Activated CD4-positive, alpha-beta T cell treated with anti-CD3 and anti-CD28 coated beads for 4 hours (primary cell): Measurements from ENCODE around the gene KIAA1755.
A peak's percentile ranks its signal among the peaks of the same experiment; 100 is the strongest.

Experiments used
- DNase-seq, 2 donors: peaks; one replicate each; pipeline ENCODE4 v3.0.0-alpha.2; 2020

KIAA1755 gene

DNA sequence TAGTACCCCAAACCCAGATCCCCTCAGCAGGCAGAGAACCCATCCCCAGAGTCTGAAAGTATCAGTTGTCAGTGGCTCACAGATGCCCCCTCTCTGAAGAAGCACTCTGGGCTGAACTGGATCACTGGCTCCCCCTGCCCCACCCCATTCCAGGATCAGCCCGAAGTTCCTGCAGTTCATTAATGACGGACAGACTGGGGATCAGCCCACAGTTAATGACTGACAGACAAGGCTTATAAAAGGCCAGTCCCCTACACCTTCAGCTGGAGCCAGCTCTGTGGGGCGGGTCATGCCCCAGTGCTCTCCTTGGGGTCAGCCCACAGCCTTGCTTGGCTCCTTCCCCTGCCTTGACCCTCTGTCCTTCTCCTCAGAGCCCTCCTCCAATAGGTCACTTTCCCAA, 21.7 kb downstream of the KIAA1755 start:
- no peak for DNase-seq

DNA sequence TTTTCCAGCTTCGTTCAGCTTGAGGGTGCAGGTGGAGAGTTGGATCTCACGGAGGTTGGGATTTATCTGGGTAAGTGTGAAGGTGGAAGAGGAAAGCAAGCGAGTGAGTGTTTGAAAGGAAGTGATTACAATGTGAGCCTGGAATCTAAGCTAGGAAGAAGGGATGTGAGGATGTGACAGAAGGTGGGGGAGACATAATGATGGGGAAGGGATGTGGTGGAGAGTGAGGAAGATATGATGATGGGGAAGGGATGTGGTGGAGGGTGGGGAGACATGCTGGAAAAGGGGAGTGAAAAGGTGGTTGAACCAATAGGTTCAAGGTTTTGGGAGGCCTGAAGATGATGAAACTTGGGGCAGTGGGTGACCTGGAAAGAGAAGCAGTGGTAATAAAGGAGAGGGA, 23.2 kb downstream of the KIAA1755 start:
- DNase-seq = no peak

DNA sequence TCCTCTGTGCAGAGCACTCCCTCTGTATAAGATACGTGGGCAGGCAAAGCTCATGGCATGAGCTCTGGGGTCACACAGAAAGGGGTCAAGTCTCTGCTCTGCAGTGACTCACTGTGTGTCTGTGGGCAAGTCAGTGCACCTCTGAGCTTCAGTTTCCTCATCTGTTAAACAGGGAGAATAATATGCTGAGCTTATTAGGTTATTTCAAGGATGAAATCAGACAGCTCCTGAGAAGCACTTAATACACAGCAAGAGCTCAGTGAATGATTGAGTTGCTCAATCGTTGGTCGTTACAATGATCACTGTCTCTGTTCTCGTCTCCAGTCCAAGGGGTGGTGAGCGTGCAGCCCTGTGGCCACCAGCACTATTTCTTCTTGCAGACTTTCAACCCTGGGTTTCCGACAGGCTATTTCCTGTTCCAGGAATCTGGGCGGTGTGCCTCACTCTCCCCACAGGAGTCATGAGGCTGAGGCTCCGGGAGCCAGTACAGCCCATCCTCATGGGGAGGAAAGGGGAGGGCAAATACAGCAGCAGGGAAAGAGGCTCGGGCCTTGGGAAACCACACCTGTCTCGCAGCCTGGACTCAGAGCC, 28.9 kb downstream of the KIAA1755 start:
- no peak for DNase-seq

DNA sequence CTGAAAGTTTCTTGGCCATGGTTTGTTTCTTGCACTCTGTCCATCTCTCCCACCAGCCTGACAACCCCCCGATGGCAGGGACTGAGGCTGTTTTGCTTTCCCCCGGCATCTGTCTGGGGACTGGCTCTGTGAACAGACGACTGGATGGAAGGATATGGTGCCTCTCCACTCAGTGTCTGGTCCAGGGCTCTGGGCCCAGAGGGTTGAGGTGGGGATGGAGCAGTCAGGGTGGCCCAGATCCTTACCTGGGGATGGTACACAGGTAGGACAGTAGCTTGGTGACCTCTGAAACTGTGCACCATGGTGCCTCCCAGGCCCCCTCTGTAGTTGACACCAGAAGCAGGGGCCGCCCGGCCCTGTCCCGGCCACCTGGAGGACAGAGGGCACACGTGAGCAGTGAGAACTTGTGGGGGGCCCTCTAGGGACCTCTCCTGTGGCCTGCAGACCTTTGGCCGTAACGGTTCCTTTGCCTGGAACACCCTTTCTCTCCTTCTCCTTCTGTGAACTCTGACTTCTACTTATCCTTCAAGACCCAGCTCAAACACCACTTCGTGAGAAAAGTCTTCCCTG, 29.5 kb downstream of the KIAA1755 start:
- DNase-seq = no peak

DNA sequence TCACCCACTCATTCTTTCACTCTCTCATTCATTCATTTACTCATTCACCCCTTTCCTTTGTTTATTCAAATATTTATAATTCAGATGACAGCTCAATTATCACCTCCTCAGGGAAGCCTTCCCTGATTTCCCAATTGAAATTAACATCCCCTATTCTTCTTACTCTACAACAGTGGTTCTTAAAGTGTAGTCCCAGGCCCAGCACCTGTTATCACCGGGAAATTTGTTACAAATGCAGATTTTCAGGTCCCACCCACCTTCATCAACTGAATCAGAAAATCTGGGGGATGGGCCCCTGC, 30.3 kb downstream of the KIAA1755 start:
- DNase-seq = no peak

DNA sequence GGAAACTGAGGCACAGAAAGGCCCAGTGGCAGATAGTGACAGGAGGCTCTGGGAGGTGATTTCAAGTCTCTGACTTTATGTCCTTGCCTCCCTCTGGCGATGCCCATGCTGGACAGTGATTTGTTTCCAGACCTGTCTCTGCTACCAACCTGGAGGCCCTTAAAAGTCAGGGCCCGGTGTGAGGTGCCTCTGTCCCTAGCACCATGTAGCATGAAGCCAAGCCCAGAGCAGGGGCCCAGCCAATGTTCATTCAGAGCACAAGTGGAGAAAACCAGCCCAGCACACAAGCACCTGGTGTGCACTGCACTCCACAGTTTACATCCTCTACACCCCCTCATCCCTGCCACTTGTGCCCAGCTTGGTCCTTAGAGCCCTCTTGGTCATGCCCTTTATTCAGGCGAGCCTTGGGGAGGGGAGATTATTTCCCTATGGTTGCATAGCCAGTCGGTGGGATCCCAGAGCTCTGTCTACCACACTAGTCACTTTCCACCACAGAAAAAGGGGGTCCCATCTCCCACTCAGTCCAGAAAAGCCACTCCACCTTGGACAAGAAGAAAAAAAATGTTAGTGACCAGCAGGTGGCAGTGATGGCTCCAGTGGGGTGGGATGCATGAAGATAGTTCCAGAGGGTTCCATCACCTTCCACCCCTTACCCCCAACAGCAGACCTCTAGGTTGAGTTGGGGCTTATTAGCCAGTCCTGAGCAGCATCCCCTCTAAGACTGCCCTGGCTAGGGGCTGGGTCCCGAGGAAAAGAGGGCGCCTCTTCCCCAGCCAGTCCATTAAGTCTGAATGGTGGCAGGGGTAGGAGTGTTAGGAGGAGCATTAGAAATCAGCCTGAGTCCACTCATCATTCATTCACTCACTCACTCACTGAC, 30.9 kb downstream of the KIAA1755 start:
- DNase-seq = no peak

DNA sequence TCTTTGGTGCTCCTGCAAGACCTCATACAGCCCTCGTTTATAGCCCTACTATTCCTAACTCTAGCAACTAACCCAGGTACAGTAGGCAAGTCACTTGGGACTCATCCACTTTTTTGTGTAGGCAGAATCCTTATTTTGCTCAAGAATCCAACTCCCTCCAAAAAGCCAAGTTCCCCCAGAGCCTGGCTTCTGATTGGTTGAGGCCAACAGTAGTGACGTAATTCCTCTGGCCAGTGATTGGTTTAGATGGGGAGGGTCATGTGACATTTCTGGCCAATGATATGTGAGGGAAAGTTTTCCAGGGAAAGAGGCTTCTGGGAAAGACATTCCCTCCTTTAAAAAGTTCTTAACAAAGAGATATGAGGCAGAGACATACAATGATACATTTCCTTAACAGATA, 32.1 kb downstream of the KIAA1755 start:
- DNase-seq = no peak

DNA sequence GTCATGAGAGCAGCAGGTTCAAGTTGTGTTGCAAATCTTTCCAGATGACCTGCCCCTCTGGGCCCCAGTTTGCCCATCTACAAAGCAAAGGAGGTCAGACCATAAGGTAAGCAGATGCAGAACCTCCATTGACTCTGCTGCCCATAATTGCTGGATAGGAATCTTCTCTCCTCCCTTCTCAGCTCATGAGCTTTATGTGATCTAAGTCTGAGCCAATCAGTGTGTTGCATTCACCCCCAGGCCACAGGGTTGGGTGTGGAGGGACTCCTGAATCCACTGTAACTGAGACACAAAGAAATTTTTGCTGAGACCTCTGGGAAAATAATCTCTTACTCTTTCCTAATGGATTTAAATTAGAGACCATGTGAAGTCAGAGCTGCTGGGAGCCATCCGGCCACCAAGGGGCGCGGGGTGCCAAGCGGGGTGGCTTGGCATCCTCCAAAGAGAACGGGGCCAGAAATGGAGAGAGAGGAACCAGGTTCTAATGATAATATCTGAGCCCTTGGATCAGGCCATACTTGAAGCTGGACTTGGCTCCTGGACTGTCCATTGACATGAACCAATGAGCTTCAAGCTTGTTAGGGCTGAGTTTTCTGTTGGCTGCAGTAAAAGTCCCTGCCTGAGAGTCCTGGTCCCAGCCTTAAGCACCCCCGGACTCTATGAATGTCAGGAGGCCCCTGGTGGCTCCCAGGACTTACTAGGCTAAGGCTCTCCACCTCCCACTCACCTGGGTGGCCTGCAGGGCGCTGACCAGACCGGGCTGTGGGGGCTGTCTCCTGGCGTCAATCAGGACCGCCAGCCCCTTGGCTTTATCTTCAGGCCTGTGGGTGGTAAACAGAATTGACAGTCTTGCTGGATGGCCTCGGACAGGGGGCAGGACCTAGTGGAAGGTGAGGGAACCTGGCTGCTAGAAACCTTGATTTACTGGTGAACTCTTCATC, 32.8 kb downstream of the KIAA1755 start:
- DNase-seq = no peak

DNA sequence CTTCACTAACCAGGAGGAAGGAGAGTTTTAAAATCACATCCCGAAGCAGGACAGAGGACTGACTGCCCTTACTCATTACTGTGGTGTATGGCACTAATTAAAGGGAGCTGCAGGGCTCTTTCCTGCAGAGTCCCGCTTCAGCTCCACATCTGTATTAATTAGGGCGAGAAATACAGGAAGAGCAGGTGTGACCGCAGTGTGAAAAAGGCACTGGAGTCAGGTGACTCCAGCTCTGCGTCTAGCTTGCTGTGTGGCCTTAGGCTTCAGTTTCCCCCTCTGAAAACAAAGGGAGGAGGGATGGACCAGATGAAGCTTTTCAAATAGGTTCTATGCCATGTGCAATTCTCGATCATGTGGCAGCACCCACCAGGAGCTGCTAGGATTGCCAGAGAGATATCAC, 34.0 kb downstream of the KIAA1755 start:
- no peak for DNase-seq

DNA sequence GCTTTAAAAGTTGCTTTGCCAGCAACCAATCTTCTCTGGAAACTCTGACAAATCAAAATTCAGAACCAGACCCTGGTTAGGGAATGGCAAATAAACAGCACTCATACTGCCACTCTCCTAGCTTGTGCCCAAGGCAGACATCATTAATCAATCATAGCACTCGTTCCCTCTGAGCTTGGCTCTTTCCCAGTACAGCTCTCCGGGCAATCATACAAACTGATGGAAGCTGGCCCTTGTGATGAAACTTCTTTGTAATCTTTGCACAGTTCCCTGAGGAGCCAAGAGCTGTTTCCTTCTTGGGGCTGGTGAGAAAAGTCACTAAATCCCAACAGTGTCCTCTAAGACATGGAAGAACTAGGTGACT, 34.7 kb downstream of the KIAA1755 start:
- DNase-seq = no peak

DNA sequence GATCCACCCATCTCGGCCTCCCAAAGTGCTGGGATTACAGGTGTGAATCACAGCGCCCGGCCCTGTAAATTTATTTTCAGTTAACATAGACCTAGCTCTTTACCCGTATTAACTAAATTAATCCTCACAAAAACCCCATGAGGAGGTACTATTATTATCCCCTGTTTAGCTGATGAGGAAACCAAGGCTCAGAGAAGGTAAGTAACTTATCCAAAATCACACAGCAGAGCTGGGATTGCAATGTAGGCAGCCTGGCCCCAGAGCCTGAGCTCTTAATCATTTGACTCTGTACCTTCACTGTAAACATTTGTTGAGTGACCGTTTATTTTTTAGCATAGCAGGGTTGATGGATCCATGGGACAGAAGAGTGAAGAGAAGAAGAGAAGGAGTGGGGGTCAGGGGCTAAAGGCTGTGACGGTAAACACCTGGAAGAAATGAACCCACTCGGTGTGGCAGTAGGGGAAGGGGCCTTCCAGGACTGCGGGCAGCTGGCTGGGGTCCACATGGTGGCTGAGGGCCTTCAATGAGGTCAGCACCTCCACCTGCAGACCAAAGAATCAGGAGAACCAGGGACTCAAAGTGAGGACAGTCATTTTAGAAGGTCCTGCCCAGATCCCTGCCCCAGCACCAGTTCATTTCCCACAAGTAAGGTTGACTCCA, 35.2 kb downstream of the KIAA1755 start:
- no peak for DNase-seq

DNA sequence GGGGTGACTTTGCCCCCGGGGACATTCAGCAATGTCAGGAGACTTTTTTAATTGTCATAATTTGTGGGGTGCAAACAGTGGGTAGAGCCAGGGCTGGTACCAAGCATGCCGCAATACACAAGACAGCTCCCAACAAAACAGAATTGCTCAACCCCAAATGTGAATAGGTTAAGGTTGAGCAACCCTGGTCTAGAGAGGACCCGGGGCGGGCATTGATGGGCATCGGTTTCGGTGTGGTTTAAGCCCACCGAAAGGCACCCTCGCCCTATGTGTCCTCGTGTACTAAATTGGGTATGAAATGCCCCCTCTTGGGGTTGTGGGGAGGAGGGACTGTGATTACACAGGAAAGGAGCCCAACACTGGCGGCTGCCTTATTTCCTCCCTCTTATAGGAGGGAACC, 36.0 kb downstream of the KIAA1755 start:
- no peak for DNase-seq

DNA sequence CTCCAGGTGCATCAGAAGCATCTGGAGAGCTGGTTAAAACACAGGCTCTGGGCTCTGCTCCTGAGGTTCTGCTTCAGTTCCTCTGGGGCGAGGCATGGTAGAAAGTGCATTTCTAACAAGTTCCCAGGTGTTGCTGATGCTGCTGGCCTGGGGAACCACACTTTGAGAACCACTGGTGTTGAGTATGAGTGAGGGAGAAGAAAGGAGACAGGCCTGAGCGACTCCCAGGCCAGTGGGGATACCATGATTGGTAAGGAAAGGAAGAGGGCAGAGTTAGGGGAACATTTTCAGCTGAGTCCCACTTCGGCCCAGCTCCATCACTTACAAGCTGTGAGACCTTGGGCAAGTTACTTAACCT, 36.8 kb downstream of the KIAA1755 start:
- no peak for DNase-seq

DNA sequence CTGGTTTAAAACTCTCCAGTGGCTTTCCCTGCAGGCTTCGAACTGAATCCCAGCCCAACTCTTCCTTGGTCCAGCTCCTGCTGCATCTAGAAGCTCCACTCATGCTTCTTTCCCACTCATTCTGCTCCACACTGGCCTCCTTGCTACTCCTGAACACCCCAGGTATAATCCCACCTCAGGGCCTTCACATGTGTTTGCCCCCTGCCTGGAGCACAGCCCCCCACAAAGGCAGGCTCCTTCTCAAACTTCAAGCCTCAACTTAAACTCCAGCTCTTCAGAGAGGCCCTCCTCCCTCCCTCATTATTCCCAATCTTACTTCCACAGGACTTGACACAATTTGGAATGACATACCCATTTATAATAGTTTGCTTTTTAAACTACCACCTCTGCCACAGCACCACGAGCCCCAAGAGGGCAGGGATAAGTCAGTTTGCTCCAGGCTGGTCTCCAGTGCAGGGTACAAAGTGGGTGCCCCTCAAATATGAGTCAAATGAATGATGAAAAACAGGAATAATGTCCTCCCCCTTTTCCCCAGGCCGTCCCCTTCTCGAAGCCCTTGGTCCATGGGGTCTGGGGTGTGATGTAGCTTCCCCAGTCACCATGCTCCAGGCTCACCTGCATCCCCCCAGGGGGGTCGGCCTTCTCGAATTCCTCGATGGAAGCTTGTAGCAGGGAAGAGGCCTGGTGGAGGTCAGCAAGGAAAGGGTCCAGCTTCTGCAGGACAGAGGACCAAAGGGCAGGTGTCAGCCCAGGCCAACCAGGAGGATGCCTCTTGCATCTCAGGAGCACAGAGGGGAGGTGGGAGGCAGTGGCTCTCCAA, 37.4 kb downstream of the KIAA1755 start:
- no peak for DNase-seq

DNA sequence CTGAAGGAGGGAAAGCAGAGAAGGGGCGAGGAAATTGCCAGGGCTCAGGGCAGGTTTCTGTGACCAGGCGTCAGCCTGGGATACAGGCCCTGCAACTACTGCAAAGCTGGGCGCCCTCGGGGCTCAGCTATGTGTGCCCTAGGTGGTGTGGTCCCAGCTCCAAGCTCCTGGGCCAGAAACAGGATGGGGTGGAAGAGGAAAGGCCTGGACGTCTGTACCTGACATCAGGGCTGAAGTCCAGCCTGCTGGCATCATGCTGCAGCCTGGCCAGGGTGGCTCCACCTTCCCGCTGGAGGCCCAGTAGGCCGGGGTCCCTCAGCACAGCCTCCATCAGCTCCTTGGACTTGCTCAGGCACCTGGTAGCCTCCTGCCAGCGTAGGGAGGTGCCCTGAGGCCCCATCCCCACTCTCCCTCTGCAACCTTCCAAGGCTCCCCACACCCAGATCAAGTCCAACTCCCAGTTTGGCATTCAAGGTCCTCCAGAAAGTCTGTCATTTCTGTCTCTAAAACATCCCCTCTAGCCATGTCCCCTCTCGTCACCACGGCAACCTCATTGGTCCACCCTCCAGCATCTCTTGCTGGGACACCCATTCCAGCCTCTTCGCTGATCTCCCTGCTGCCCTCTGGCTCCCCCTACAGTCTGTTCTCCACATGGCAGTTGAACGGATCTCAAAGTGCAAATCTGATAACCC, 38.2 kb downstream of the KIAA1755 start:
- DNase-seq = peak in 1 of 2 donors; percentile 52

DNA sequence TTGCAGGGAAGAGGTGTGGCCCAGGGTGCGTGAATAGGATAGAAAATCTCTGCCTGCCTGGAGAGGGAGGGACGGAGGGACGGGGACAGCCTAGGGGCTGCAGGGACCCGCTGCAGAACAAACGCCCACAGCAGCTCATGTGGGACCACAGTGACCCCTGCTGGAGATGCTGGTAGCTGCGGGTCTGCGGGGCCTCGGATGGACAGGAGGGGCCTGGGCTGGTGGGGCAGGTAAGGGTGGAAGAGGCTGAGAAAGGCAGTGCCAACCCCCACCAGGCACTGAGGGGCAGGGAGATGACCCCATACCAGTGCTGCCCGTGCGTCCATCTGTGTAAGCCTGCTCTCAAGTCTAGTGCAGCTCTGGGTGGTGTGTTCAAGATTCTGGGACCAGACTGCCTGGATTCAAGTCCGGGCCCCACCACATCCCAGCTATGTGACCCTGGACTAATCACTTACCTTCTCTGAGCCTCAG, 39.4 kb downstream of the KIAA1755 start:
- DNase-seq = peak; percentile 49 to 67

DNA sequence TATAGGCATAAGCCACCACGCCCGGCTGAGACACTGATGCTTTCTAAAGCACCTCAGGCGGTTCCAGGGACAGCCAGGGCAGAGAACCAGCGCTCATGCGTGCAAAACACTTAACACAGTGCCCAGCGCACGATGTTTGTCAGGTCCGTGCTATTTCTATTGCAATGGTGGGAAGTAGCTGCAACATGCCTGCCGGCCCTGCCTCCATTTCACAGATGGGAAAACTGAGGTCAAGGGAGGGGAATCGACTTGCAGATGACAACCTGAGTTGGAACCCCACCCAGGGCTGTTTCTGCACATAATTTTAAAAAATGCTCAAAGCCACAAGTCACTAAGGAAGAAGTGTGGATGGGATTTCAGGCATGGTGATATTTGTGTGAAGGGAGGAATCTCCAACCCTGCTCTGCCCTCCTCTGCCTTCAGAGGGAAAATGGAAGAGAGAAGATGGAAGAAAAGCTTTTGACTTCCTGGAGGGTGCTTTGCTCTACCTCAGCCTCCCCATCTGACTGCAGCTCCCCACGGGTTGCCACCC, 39.9 kb downstream of the KIAA1755 start:
- DNase-seq = no peak

DNA sequence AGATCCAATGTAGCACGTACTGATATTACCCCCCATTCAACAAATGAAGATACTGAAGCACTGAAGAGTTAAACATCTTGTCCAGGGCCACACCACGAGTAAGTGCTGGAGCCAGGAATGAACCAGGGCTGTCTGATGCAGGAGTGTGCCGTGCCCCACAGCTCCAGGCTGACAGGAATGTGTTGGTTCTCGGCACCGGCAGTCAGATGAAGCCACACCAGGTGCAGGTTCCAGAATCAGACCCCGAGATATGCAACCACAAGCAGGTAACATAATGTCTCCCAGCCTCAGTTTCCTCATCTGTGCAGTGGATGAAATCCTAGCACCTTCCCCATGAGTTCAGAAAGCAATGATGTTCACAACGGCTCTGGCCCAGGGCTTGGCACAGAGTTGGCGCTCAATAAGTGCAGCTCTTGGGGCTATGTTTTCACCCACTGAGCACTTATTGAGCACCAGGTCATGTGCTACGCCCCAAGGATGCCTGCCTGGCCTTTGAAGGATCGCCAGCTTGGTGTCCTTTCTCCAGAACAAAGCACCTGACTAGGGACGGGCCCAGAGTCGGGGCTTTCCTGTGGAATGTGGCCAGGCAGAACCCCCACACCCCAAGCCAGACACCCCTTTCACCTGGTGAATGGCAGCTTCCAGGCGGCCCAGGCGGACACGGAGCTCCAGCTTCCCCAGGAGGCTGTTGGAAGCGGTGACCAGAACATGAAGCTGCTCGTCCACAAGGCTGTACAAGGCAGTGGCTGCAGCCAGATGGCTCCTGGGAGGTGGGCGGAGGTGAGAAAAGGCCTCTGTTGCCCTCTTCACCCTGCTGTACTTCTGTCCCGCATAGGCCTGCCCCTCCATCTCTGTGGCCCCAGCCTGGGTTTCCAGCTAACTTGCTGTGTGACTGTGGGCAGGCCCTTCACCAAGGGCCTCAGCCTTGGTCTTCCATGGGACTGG, 41.3 kb downstream of the KIAA1755 start:
- no peak for DNase-seq

DNA sequence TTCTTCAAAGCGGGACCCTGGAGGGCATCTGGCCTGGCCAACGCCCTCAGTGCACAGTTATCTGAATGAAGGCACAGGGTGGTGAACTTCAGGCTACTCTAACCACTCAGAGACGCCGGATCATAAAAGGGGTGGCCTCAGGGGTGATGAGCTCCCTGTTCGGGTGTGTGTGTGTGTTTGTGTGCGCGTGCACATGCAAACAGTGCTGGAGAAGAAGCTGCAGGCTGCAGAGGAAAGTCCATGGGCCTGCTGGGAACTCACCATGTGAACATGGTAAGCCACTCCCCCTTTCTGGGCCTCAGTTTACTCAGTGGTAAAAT, 42.0 kb downstream of the KIAA1755 start:
- no peak for DNase-seq
